ENCODE measurements around the gene DIRAS1. TPM values are rescaled to one million over a fixed set of nuclear protein-coding genes. Genes with fewer than 3 reads are reported as not detected.

DIRAS1 gene
- total and polyA plus RNA-seq, 2 of the 4 experiments (the other 2 are of a cell fraction) = 1.4 to 10.3 TPM

DNA sequence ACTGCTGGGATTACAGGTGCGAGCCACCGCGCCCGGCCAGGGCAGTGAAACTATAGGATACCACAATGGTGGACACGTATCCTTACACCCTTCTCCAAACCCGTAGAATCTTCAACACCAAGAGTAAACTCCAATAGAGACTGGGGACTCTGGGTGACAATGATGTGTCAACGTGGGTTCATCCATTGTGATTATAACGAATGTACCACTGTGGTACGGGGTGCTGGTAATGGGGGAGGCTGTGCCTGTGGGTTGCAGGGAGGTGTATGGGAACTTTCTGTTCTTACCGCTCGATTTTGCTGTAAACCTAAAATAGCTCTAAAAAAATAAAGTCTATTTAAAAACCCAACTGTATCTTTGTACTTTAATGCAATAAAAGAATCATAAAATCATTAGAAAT is 30.3 kb downstream of the DIRAS1 start:
- DNase-seq = no peak
- no peak overlapping the region for H3K56ac ChIP-seq (ENCODE audit: extremely low read depth, insufficient read depth, low read length)
- no peak overlapping the region for H3K4me3 ChIP-seq (ENCODE audit: insufficient read depth, low read depth, low read length)
- H4K8ac ChIP-seq (ENCODE audit: low read depth in 2 of 2, low read length in 2 of 2) = no peak overlapping the region
- WGBS, 2 experiments (ENCODE audit: extremely low coverage in 2 of 2, insufficient read length in 1 of 2) = no CpG with 5 or more reads among the region's 11 CpGs
- no peaks in the 10 kb centered on the region for H3K4me1 ChIP-seq (ENCODE audit: control insufficient read depth, insufficient read depth, low read length)
- H2AK9ac ChIP-seq (replicated peaks; ENCODE audit: low read depth, low read length, poor library complexity) = no peak overlapping the region
- POLR2A ChIA-PET (ENCODE audit: unreplicated experiment) = no interaction called here
- peaks cover 16% of the 10 kb centered on the region for H3K27me3 ChIP-seq (ENCODE audit: control insufficient read depth, insufficient read depth, low read length)
- no peak overlapping the region for H2AFZ ChIP-seq (replicated peaks; ENCODE audit: low read length, poor library complexity)
- H4K20me1 ChIP-seq (ENCODE audit: insufficient read depth, low read length) = no peaks in the 10 kb centered on the region
- H3K9ac ChIP-seq (ENCODE audit: low read depth, low read length) = no peak overlapping the region
- in situ Hi-C loops (cut with MboI; ENCODE audit: low sequenced_read_pairs) = no loop called here
- CTCF ChIA-PET = no interaction called here
- no peak for TF ChIP-seq RFX5 (IDR thresholded peaks at IDR 0.05; ENCODE audit: low read depth, low read length)
- no peak for TF ChIP-seq SMC3 (IDR thresholded peaks at IDR 0.05; ENCODE audit: low read depth, low read length)
- TF ChIP-seq, protein P1, sequence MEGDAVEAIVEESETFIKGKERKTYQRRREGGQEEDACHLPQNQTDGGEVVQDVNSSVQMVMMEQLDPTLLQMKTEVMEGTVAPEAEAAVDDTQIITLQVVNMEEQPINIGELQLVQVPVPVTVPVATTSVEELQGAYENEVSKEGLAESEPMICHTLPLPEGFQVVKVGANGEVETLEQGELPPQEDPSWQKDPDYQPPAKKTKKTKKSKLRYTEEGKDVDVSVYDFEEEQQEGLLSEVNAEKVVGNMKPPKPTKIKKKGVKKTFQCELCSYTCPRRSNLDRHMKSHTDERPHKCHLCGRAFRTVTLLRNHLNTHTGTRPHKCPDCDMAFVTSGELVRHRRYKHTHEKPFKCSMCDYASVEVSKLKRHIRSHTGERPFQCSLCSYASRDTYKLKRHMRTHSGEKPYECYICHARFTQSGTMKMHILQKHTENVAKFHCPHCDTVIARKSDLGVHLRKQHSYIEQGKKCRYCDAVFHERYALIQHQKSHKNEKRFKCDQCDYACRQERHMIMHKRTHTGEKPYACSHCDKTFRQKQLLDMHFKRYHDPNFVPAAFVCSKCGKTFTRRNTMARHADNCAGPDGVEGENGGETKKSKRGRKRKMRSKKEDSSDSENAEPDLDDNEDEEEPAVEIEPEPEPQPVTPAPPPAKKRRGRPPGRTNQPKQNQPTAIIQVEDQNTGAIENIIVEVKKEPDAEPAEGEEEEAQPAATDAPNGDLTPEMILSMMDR (conservative IDR thresholded peaks at IDR 0.05; ENCODE audit: low read depth, low read length) = no peak
- TF ChIP-seq MXI1 (IDR thresholded peaks at IDR 0.05; ENCODE audit: borderline replicate concordance, low read depth, low read length) = no peak
- no peak for TF ChIP-seq RAD21 (IDR thresholded peaks at IDR 0.05; ENCODE audit: low read length)
- TF ChIP-seq CEBPB (IDR thresholded peaks at IDR 0.05; ENCODE audit: low read depth, low read length) = no peak
- TF ChIP-seq, protein P2, sequence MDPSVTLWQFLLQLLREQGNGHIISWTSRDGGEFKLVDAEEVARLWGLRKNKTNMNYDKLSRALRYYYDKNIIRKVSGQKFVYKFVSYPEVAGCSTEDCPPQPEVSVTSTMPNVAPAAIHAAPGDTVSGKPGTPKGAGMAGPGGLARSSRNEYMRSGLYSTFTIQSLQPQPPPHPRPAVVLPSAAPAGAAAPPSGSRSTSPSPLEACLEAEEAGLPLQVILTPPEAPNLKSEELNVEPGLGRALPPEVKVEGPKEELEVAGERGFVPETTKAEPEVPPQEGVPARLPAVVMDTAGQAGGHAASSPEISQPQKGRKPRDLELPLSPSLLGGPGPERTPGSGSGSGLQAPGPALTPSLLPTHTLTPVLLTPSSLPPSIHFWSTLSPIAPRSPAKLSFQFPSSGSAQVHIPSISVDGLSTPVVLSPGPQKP (IDR thresholded peaks at IDR 0.05; ENCODE audit: borderline replicate concordance, low read depth, low read length) = no peak
- no peaks in the 10 kb centered on the region for H3K36me3 ChIP-seq (ENCODE audit: control insufficient read depth, insufficient read depth, low read length)
- H3K27ac ChIP-seq (ENCODE audit: insufficient read depth, low read length) = no peak overlapping the region
- dilution Hi-C loops (cut with HindIII; ENCODE audit: low sequenced_read_pairs, unreplicated experiment) = no loop called here
- no peaks in the 10 kb centered on the region for H3K79me1 ChIP-seq (ENCODE audit: low read depth in 1 of 2, low read length in 2 of 2)
- no peaks in the 10 kb centered on the region for H3K9me1 ChIP-seq (ENCODE audit: insufficient read depth, low read length)
- no peak for ATAC-seq (ENCODE audit: low read depth)
- BruUV-seq (replicated peaks) = no TSS peak
- no peak overlapping the region for H4K5ac ChIP-seq (ENCODE audit: low read depth, low read length)
- no peak overlapping the region for H2AK5ac ChIP-seq (ENCODE audit: low read depth, low read length)
- H4K91ac ChIP-seq (ENCODE audit: insufficient read depth, low read depth, low read length) = no peak overlapping the region
- H3K9me3 ChIP-seq (ENCODE audit: control insufficient read depth, insufficient read depth, low read length) = no peaks in the 10 kb centered on the region
- no peak overlapping the region for H2BK5ac ChIP-seq (ENCODE audit: low read depth, low read length, poor library complexity, severe bottlenecking)
- no peak overlapping the region for H2BK120ac ChIP-seq (ENCODE audit: low read depth, low read length)
- intact Hi-C loops (cut with micrococcal nuclease) = no loop called here
- H2BK20ac ChIP-seq (ENCODE audit: low read depth, low read length) = no peak overlapping the region
- H3K4me2 ChIP-seq (ENCODE audit: low read depth, low read length) = no peak overlapping the region
- no peak overlapping the region for H3K4ac ChIP-seq (ENCODE audit: low read depth, low read length)
- no peak overlapping the region for H3K14ac ChIP-seq (replicated peaks; ENCODE audit: low read depth, low read length)
- no peak overlapping the region for H3K23ac ChIP-seq (ENCODE audit: low read depth, low read length)
- H2BK15ac ChIP-seq (ENCODE audit: low read depth, low read length) = no peak overlapping the region
- H3K18ac ChIP-seq (ENCODE audit: low read depth, low read length) = no peak overlapping the region
